Measurements from ENCODE around the gene NLRP11.

The NLRP11 gene

DNA sequence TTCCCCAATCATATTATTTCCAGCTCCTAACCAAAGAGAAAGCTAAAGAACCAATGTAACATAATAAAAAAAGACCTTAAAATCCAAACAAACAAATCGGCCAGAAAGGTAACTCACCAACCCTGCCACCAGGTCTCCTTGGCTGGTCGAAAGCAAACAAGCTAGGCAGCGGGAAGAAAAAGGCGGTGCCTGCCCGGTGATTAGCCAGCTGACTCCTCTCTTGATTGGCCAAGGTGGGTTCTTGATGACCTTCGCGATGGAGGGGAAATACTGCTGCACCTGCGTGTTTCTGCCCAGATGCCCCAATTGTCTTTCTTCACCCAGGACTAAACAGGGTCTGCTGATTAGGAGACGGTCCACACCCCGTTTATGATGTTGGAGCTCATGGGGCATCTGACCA, at the start of gene NLRP11:
NLRP11 (minus strand) TSS at position 154 of the 400 bp plus-strand sequence. CDS start 13,825 bp downstream, outside the sequence.
- ChIA-PET POLR2A (no interaction called here), CTCF (no interaction called here)
- no peak for DNase-seq (ENCODE audit: low read depth, low spot score)
- TF ChIP-seq, protein P1, sequence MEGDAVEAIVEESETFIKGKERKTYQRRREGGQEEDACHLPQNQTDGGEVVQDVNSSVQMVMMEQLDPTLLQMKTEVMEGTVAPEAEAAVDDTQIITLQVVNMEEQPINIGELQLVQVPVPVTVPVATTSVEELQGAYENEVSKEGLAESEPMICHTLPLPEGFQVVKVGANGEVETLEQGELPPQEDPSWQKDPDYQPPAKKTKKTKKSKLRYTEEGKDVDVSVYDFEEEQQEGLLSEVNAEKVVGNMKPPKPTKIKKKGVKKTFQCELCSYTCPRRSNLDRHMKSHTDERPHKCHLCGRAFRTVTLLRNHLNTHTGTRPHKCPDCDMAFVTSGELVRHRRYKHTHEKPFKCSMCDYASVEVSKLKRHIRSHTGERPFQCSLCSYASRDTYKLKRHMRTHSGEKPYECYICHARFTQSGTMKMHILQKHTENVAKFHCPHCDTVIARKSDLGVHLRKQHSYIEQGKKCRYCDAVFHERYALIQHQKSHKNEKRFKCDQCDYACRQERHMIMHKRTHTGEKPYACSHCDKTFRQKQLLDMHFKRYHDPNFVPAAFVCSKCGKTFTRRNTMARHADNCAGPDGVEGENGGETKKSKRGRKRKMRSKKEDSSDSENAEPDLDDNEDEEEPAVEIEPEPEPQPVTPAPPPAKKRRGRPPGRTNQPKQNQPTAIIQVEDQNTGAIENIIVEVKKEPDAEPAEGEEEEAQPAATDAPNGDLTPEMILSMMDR (IDR thresholded peaks at IDR 0.05; ENCODE audit: insufficient read depth, low read length, missing control alignments) = no peak
- H3K4me3 ChIP-seq (ENCODE audit: low read depth, low read length) = no peak within 1 kb of the TSS

DNA sequence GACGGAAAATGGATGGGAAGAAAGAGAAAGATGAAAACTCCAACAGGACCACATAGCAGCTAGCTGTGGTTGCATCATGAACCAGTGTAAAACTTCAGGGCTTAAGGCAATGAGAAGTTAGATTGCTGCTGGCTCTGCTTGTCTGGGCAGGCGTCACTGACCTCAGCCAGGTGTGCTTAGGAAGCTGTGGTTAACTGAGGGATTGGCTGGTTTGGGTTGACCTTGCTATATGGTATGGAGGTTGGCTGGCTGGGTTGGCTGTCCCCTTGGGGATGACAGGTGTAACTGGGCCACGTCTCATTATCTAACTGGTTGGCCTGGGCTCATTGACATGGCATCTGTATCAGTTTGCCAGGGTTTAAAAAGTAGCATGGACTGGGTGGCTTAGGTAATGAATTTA, 45.4 kb upstream of the NLRP11 start:
- TF ChIP-seq, protein P1 (IDR thresholded peaks at IDR 0.05; ENCODE audit: insufficient read depth, low read length, missing control alignments) = no peak
- POLR2A ChIA-PET = no interaction called here
- DNase-seq (ENCODE audit: low read depth, low spot score) = no peak
- no peak overlapping the region for H3K4me3 ChIP-seq (ENCODE audit: low read depth, low read length)
- CTCF ChIA-PET = no interaction called here

DNA sequence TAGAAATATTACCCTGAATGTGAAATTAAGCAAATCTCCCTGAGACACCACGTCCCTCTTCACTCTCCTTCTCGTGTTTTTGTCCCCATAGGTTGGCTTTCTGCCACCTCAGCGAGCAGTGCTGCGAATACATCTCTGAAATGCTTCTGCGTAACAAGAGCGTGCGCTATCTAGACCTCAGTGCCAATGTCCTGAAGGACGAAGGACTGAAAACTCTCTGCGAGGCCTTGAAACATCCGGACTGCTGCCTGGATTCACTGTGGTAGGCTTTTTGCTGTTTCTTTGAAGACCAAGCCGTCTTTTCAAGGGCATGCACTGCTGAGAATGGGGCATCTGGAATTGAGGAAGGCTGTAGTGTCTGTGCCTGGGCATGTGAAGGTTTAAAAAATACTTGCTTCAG, 38.9 kb upstream of the NLRP11 start:
- ChIA-PET POLR2A (no interaction called here), CTCF (no interaction called here)
- no peak for DNase-seq (ENCODE audit: low read depth, low spot score)
- TF ChIP-seq, protein P1 (IDR thresholded peaks at IDR 0.05; ENCODE audit: insufficient read depth, low read length, missing control alignments) = no peak
- H3K4me3 ChIP-seq (ENCODE audit: low read depth, low read length) = no peak overlapping the region

DNA sequence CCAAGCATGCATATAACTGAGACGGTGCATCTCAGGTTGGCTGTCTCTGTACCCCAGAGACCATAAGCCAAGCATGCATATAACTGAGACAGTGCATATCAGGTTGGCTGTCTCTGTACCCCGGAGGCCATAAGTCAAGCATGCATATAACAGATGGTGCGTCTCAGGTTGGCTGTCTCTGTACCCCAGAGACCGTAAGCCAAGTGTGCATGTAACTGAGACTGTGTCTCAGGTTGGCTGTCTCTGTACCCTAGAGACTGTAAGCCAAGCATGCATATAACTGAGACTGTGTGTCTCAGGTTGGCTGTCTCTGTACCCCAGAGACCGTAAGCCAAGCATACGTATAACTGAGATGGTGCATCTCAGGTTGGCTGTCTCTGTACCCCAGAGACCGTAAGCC, 35.3 kb upstream of the NLRP11 start:
- no peak overlapping the region for H3K4me3 ChIP-seq (ENCODE audit: low read depth, low read length)
- no peak for DNase-seq (ENCODE audit: low read depth, low spot score)
- POLR2A ChIA-PET = no interaction called here
- TF ChIP-seq, protein P1 (IDR thresholded peaks at IDR 0.05; ENCODE audit: insufficient read depth, low read length, missing control alignments) = no peak
- CTCF ChIA-PET = no interaction called here

DNA sequence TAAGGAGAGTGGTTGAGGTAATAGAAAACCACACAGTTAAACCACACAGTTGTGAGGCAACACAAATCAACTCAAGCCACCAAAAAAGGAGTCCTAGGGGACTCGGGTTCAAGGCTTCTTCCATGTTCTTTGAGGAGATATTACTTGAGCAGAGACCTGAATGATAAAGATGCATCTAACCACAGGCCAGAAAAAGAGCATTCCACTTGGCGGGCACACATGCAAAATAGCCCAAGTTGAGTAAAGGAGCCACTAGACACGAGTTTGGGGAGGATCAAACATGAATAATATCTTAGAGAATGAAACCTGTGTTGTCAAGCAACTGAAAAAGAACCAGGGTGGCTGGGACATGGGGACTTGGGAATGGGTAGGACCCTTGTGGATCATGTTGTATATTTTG, 34.7 kb upstream of the NLRP11 start:
- POLR2A ChIA-PET = no interaction called here
- TF ChIP-seq, protein P1 (IDR thresholded peaks at IDR 0.05; ENCODE audit: insufficient read depth, low read length, missing control alignments) = no peak
- CTCF ChIA-PET = no interaction called here
- DNase-seq (ENCODE audit: low read depth, low spot score) = no peak
- no peak overlapping the region for H3K4me3 ChIP-seq (ENCODE audit: low read depth, low read length)

DNA sequence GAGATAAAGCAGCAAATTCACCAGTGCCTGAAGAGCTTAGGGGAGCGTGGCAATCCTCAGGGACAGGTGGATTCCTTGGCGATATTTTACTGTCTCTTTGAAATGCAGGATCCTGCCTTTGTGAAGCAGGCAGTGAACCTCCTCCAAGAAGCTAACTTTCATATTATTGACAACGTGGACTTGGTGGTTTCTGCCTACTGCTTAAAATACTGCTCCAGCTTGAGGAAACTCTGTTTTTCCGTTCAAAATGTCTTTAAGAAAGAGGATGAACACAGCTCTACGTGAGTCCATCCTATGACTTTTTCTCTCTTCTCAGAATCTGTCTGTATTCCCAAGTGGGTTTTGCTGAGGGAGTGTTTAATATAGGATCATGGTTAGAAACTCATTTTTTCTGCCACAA, 27.2 kb upstream of the NLRP11 start:
- no peak for DNase-seq (ENCODE audit: low read depth, low spot score)
- ChIA-PET CTCF (no interaction called here), POLR2A (no interaction called here)
- H3K4me3 ChIP-seq (ENCODE audit: low read depth, low read length) = no peak overlapping the region
- TF ChIP-seq, protein P1 (IDR thresholded peaks at IDR 0.05; ENCODE audit: insufficient read depth, low read length, missing control alignments) = no peak
